CD14-positive monocyte (primary cell): ENCODE measurements around the gene ZDHHC19. TPM values are rescaled to one million over a fixed set of nuclear protein-coding genes. Genes with fewer than 3 reads are reported as not detected.
A peak's percentile ranks its signal among the peaks of the same experiment; 100 is the strongest.

ENCODE experiments used
- DNase-seq, 3 donors: peaks; one replicate each; pipeline ENCODE4 v3.0.0-alpha.2; 2011 to 2022
- H2AFZ ChIP-seq: 2 replicates; pipeline ENCODE4 v1.6.0; 2012; ENCODE audit warnings: mild to moderate bottlenecking, low read depth, low read length, inconsistent platforms; ENCODE audit not compliant: insufficient read depth, poor library complexity, severe bottlenecking
- H3K27ac ChIP-seq, 2 donors: 1 replicate in 1 of 2; 2 replicates in 1 of 2; pipeline ENCODE4 v1.5.1; 2012 to 2013; ENCODE audit warnings: low read length in 2 of 2, control low read depth in 1 of 2, inconsistent platforms in 1 of 2, low read depth in 1 of 2, mild to moderate bottlenecking in 1 of 2
- H3K27me3 ChIP-seq, 2 donors: one replicate each; pipeline versions ENCODE4 v1.6.0 to v1.6.1; 2011 to 2013; ENCODE audit warnings: low read length in 2 of 2; ENCODE audit not compliant: control insufficient read depth in 2 of 2, insufficient read depth in 2 of 2
- H3K36me3 ChIP-seq, 2 donors: replicated peaks in 1 of 2; 1 replicate in 1 of 2; 2 replicates in 1 of 2; pipeline versions ENCODE4 v1.5.1 to v1.6.1; 2012 to 2013; ENCODE audit warnings: low read length in 2 of 2, control low read depth in 1 of 2, inconsistent platforms in 1 of 2, mild to moderate bottlenecking in 1 of 2; ENCODE audit not compliant: insufficient read depth in 2 of 2, control insufficient read depth in 1 of 2
- H3K4me1 ChIP-seq, 2 donors: 1 replicate in 1 of 2; 2 replicates in 1 of 2; pipeline versions ENCODE4 v1.5.1 to v1.6.1; 2012 to 2013; ENCODE audit warnings: low read length in 2 of 2, control low read depth in 1 of 2, inconsistent platforms in 1 of 2, mild to moderate bottlenecking in 1 of 2, moderate library complexity in 1 of 2; ENCODE audit not compliant: insufficient read depth in 2 of 2, control insufficient read depth in 1 of 2
- H3K4me2 ChIP-seq: replicated peaks from 2 replicates; pipeline ENCODE3; 2012; ENCODE audit warnings: low read length, moderate library complexity, mild to moderate bottlenecking; ENCODE audit not compliant: poor library complexity, severe bottlenecking; ENCODE audit errors: extremely low read depth
- H3K4me3 ChIP-seq, 3 experiments: fragments of 200-600 bp in 1 of 3; sonication (generic) in 1 of 3; replicated peaks in 1 of 3; 1 replicate in 2 of 3; 2 replicates in 1 of 3; pipeline ENCODE4 v1.5.1; 2011 to 2013; ENCODE audit warnings: low read length in 3 of 3, mild to moderate bottlenecking in 3 of 3, control low read depth in 2 of 3, low read depth in 2 of 3, inconsistent platforms in 1 of 3, moderate library complexity in 1 of 3
- H3K79me2 ChIP-seq: 2 replicates; pipeline ENCODE4 v1.6.0; 2012; ENCODE audit warnings: mild to moderate bottlenecking, control low read depth, inconsistent platforms, low read length, moderate library complexity; ENCODE audit not compliant: insufficient read depth
- H3K9ac ChIP-seq: 2 replicates; pipeline ENCODE4 v1.6.0; 2017; ENCODE audit warnings: low read length, mild to moderate bottlenecking; ENCODE audit not compliant: insufficient read depth, poor library complexity, severe bottlenecking
- H3K9me3 ChIP-seq, 2 donors: replicated peaks in 1 of 2; 1 replicate in 1 of 2; 2 replicates in 1 of 2; pipeline versions ENCODE4 v1.5.1 to v1.6.1; 2012 to 2013; ENCODE audit warnings: low read length in 2 of 2, control low read depth in 1 of 2; ENCODE audit not compliant: control insufficient read depth in 1 of 2, insufficient read depth in 1 of 2
- H4K20me1 ChIP-seq: 2 replicates; pipeline ENCODE4 v1.6.0; 2012; ENCODE audit warnings: mild to moderate bottlenecking, low read length, control low read depth, moderate library complexity; ENCODE audit not compliant: insufficient read depth
- H3K27ac Mint-ChIP-seq, 7 donors: one replicate each; pipeline ENCODE4 v1.8.0; 2020; ENCODE audit warnings: mild to moderate bottlenecking in 7 of 7, mixed read lengths in 7 of 7, moderate library complexity in 6 of 7, inconsistent platforms in 2 of 7
- H3K27me3 Mint-ChIP-seq, 3 donors: one replicate each; pipeline ENCODE4 v1.8.0; 2021 to 2022; ENCODE audit warnings: low read depth in 3 of 3, mild to moderate bottlenecking in 3 of 3, mixed read lengths in 3 of 3, moderate library complexity in 3 of 3, inconsistent platforms in 1 of 3
- H3K36me3 Mint-ChIP-seq, 2 donors: one replicate each; pipeline ENCODE4 v1.8.0; 2020; ENCODE audit warnings: mixed read lengths in 2 of 2, inconsistent platforms in 1 of 2, mild to moderate bottlenecking in 1 of 2
- H3K4me1 Mint-ChIP-seq: one replicate; pipeline ENCODE4 v1.8.0; 2020; ENCODE audit warnings: mild to moderate bottlenecking, mixed read lengths
- H3K4me3 Mint-ChIP-seq, 2 donors: one replicate each; pipeline ENCODE4 v1.8.0; 2020; ENCODE audit warnings: mild to moderate bottlenecking in 2 of 2, mixed read lengths in 2 of 2, moderate library complexity in 1 of 2
- H3K9me3 Mint-ChIP-seq, 7 donors: one replicate each; pipeline ENCODE4 v1.8.0; 2020 to 2022; ENCODE audit warnings: mixed read lengths in 7 of 7, mild to moderate bottlenecking in 6 of 7, moderate library complexity in 6 of 7, inconsistent platforms in 2 of 7
- CTCF ChIP-seq: fragments of 200-600 bp; IDR thresholded peaks from one replicate; pipeline ENCODE4 v1.8.0; 2022; ENCODE audit warnings: antibody characterized with exemption, mild to moderate bottlenecking
- WGBS: methylation state at CpG from one replicate; pipeline ENCODE4 v1.1.5; 2013; ENCODE audit warnings: missing lambda C conversion rate; ENCODE audit not compliant: insufficient coverage; 5-methylcytosine and 5-hydroxymethylcytosine counted together
- intact Hi-C, 2 donors: fragments of 100-400 bp; cut with micrococcal nuclease; formaldehyde crosslinking; loops; one replicate each; pipeline versions ENCODE4 v1.15.0 to v1.15.1; 2023
- polyA plus RNA-seq, 3 donors: library from polyadenylated mRNA; depleted of rRNA in 1 of 3; unstranded in 2 of 3; stranded (reverse) in 1 of 3; fragments of 300-500 nt in 2 of 3; fragments of >200 nt in 1 of 3; fragmentation: Illumina TruSeq in 2 of 3; gene quantifications; 1 replicate in 2 of 3; 2 replicates in 1 of 3; pipeline ENCODE4 v1.2.3, GENCODE V29; 2012 to 2021

ZDHHC19 gene
- polyA plus RNA-seq, 3 donors, result not detected

GRCh38 chr3:196198771-196199753, 12.1 kb downstream of the ZDHHC19 start:
- Histone ChIP-seq H3K9me3 (no peaks in the 10 kb centered on the region), H2AFZ (no peak overlapping the region), H3K9ac (no peak overlapping the region), H3K4me3 (no peak overlapping the region), H3K27me3 (no peaks in the 10 kb centered on the region), H3K4me2 (no peak overlapping the region), H3K36me3 (no peaks in the 10 kb centered on the region), H3K27ac (no peak overlapping the region), H3K79me2 (no peaks in the 10 kb centered on the region), H3K4me1 (peaks cover 34 to 38% of the 10 kb centered on the region in 2 donors), H4K20me1 (no peaks in the 10 kb centered on the region)
- no peak overlapping the region for H3K4me3 Mint-ChIP-seq
- peaks cover 31% of the 10 kb centered on the region for H3K4me1 Mint-ChIP-seq
- peaks cover 3 to 8% (median 4%) of the 10 kb centered on the region in 3 donors for H3K27me3 Mint-ChIP-seq
- peak overlapping the region in 4 of 7 donors; percentile 3 to 57 (median 48) for H3K27ac Mint-ChIP-seq
- peaks cover 0 to 6% of the 10 kb centered on the region in 2 donors for H3K36me3 Mint-ChIP-seq
- intact Hi-C loops, result no loop called here
- no peak for TF ChIP-seq CTCF
- no peak for DNase-seq
- WGBS, result 88% methylated on average over 13 of the region's 19 CpGs
- H3K9me3 Mint-ChIP-seq, result peaks cover 0 to 2% (median 0%) of the 10 kb centered on the region in 7 donors

GRCh38 chr3:196198081-196198675, 13.0 kb downstream of the ZDHHC19 start:
- no peak for TF ChIP-seq CTCF
- no peak overlapping the region for H3K4me3 Mint-ChIP-seq
- intact Hi-C loops, result no loop called here
- Histone ChIP-seq H3K4me3 (no peak overlapping the region), H3K9ac (peak overlapping the region; percentile 4), H3K27me3 (no peaks in the 10 kb centered on the region), H3K9me3 (no peaks in the 10 kb centered on the region), H3K79me2 (no peaks in the 10 kb centered on the region), H2AFZ (no peak overlapping the region), H4K20me1 (no peaks in the 10 kb centered on the region), H3K27ac (no peak overlapping the region), H3K4me2 (no peak overlapping the region), H3K4me1 (peaks cover 34 to 38% of the 10 kb centered on the region in 2 donors), H3K36me3 (no peaks in the 10 kb centered on the region)
- peaks cover 3 to 5% (median 4%) of the 10 kb centered on the region in 3 donors for H3K27me3 Mint-ChIP-seq
- WGBS, result 74% methylated on average over 8 of the region's 15 CpGs
- no peak for DNase-seq
- peaks cover 0 to 2% (median 0%) of the 10 kb centered on the region in 7 donors for H3K9me3 Mint-ChIP-seq
- H3K27ac Mint-ChIP-seq, result peak overlapping the region in 1 of 7 donors; percentile 24
- H3K36me3 Mint-ChIP-seq, result peaks cover 0 to 2% of the 10 kb centered on the region in 2 donors
- H3K4me1 Mint-ChIP-seq, result peaks cover 30% of the 10 kb centered on the region
